OCI-LY1 (cell line): ENCODE measurements around the gene DECR2.

Experiments
- H2AFZ ChIP-seq: fragments of 200-600 bp; sonication (generic), shearing (Covaris generic); 2 replicates; pipeline ENCODE4 v1.6.0; 2014; ENCODE audit warnings: antibody characterized with exemption, mild to moderate bottlenecking, low read length
- H3F3A ChIP-seq: fragments of 200-600 bp; sonication (generic), shearing (Covaris generic); 2 replicates; pipeline ENCODE4 v1.6.0; 2014; ENCODE audit warnings: mild to moderate bottlenecking, antibody characterized with exemption, low read length, moderate library complexity; ENCODE audit not compliant: insufficient read depth
- H3K27ac ChIP-seq: fragments of 200-600 bp; sonication (generic); 2 replicates; pipeline ENCODE4 v1.5.1; 2014; ENCODE audit warnings: low read length, mixed run types, mild to moderate bottlenecking, low read depth; ENCODE audit not compliant: poor library complexity, severe bottlenecking
- H3K27me3 ChIP-seq: fragments of 200-600 bp; sonication (generic); 2 replicates; pipeline ENCODE4 v1.6.0; 2014; ENCODE audit warnings: antibody characterized with exemption, mild to moderate bottlenecking, low read length, moderate library complexity; ENCODE audit not compliant: insufficient read depth
- H3K36me3 ChIP-seq: fragments of 200-600 bp; sonication (generic); 2 replicates; pipeline ENCODE4 v1.6.1; 2014; ENCODE audit warnings: mild to moderate bottlenecking, antibody characterized with exemption, low read length, moderate library complexity, mixed read lengths; ENCODE audit not compliant: insufficient read depth
- H3K4me1 ChIP-seq: fragments of 200-600 bp; sonication (generic); 2 replicates; pipeline ENCODE4 v1.5.1; 2014; ENCODE audit warnings: mild to moderate bottlenecking, low read length, moderate library complexity; ENCODE audit not compliant: insufficient read depth, severe bottlenecking
- H3K4me2 ChIP-seq: fragments of 200-600 bp; sonication (generic), shearing (Covaris generic); 2 replicates; pipeline ENCODE4 v1.6.1; 2014; ENCODE audit warnings: low read length
- H3K4me3 ChIP-seq: fragments of 200-600 bp; sonication (generic); 2 replicates; pipeline ENCODE4 v1.5.1; 2014; ENCODE audit warnings: low read length, low read depth, mild to moderate bottlenecking, mixed read lengths; ENCODE audit not compliant: poor library complexity, severe bottlenecking
- H3K79me2 ChIP-seq: fragments of 200-600 bp; shearing (Covaris generic); 2 replicates; pipeline ENCODE4 v1.6.1; 2016; ENCODE audit warnings: mixed run types, low read length, mixed read lengths; ENCODE audit not compliant: insufficient read depth
- H3K9ac ChIP-seq: fragments of 200-600 bp; sonication (generic), shearing (Covaris generic); 2 replicates; pipeline ENCODE4 v1.6.1; 2014; ENCODE audit warnings: mild to moderate bottlenecking, low read length, mixed read lengths
- H3K9me2 ChIP-seq: fragments of 200-600 bp; sonication (generic), shearing (Covaris generic); 2 replicates; pipeline ENCODE4 v1.6.1; 2014; ENCODE audit warnings: low read depth, mild to moderate bottlenecking, low read length, mixed read lengths
- H3K9me3 ChIP-seq: fragments of 200-600 bp; shearing (Covaris generic); 2 replicates; pipeline ENCODE4 v1.6.1; 2014; ENCODE audit warnings: low read length, mixed read lengths
- H4K20me1 ChIP-seq: fragments of 200-600 bp; sonication (generic), shearing (Covaris generic); 2 replicates; pipeline ENCODE4 v1.6.0; 2016; ENCODE audit warnings: mild to moderate bottlenecking, low read length; ENCODE audit not compliant: insufficient read depth
- EZH2 ChIP-seq: fragments of 200-600 bp; sonication (generic), shearing (Covaris generic); IDR thresholded peaks from 2 replicates; pipeline ENCODE4 v1.8.0; 2017; ENCODE audit warnings: borderline replicate concordance, mixed run types, mild to moderate bottlenecking, antibody characterized with exemption, low read length, moderate library complexity, mixed read lengths
- TF ChIP-seq, protein P1 (sequence below): fragments of 200-600 bp; sonication (generic), shearing (Covaris generic); IDR thresholded peaks from 2 replicates; pipeline ENCODE4 v1.5.1; 2017; ENCODE audit warnings: mild to moderate bottlenecking, antibody characterized with exemption, low read length, moderate library complexity, mixed read lengths

Gene DECR2

DNA sequence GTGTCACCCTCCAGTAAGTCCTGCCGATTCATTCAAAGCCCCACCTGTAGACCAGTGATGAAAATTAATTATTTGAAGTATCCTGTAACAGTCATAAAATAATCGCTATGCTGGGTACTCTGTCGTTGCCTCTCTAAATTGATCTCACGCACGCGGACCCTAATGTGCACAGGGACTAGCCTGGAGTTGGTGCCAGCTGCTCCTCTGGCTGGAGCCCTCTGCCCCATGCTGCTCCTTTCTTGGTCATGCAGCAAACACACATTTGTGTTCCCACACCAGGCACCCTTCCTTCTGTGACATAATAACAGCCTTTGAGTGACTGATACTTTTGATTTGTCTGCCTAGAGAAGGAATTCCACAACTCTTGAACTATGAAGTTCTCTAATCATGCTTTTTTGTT lies 39.8 kb downstream of the DECR2 start:
- no peak overlapping the region for H3K9ac ChIP-seq
- H3K9me3 ChIP-seq, result no peaks in the 10 kb centered on the region
- H2AFZ ChIP-seq, result no peak overlapping the region
- no peaks in the 10 kb centered on the region for H3F3A ChIP-seq
- no peaks in the 10 kb centered on the region for H3K36me3 ChIP-seq
- no peaks in the 10 kb centered on the region for H4K20me1 ChIP-seq
- no peaks in the 10 kb centered on the region for H3K4me1 ChIP-seq
- H3K4me2 ChIP-seq, result no peak overlapping the region
- H3K27ac ChIP-seq, result no peak overlapping the region
- no peaks in the 10 kb centered on the region for H3K79me2 ChIP-seq
- H3K9me2 ChIP-seq, result no peaks in the 10 kb centered on the region
- H3K4me3 ChIP-seq, result no peak overlapping the region
- TF ChIP-seq EZH2, result no peak
- TF ChIP-seq, protein P1, sequence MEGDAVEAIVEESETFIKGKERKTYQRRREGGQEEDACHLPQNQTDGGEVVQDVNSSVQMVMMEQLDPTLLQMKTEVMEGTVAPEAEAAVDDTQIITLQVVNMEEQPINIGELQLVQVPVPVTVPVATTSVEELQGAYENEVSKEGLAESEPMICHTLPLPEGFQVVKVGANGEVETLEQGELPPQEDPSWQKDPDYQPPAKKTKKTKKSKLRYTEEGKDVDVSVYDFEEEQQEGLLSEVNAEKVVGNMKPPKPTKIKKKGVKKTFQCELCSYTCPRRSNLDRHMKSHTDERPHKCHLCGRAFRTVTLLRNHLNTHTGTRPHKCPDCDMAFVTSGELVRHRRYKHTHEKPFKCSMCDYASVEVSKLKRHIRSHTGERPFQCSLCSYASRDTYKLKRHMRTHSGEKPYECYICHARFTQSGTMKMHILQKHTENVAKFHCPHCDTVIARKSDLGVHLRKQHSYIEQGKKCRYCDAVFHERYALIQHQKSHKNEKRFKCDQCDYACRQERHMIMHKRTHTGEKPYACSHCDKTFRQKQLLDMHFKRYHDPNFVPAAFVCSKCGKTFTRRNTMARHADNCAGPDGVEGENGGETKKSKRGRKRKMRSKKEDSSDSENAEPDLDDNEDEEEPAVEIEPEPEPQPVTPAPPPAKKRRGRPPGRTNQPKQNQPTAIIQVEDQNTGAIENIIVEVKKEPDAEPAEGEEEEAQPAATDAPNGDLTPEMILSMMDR, result no peak
- H3K27me3 ChIP-seq, result no peaks in the 10 kb centered on the region

DNA sequence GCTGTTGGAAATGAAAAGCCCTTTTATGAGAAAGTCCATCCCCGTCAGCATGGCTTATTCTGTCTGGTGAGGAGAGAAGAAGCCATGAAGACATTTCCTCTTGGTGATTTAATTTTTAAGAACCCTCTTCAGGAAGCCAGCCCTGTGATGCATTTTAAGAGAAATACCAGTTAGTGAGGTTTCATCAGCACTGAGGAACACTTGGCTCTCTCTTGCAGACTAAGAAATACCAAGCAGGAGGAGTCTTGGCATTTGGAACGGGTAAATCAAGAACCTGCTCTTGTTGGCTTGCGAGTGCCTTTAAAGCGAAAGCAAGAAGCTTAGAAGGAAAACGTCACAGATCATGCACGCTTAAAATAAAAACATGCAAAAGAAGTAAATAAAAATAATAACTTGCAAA lies 41.3 kb downstream of the DECR2 start:
- Histone ChIP-seq H3K4me3 (no peak overlapping the region), H3K9me3 (no peaks in the 10 kb centered on the region), H3K9ac (no peak overlapping the region), H2AFZ (no peak overlapping the region), H3K4me2 (no peak overlapping the region), H3K4me1 (no peaks in the 10 kb centered on the region), H3K27me3 (no peaks in the 10 kb centered on the region), H3K79me2 (no peaks in the 10 kb centered on the region), H4K20me1 (no peaks in the 10 kb centered on the region), H3K27ac (no peak overlapping the region), H3F3A (no peaks in the 10 kb centered on the region), H3K9me2 (no peaks in the 10 kb centered on the region), H3K36me3 (no peaks in the 10 kb centered on the region)
- no peak for TF ChIP-seq EZH2
- TF ChIP-seq, protein P1, result no peak

DNA sequence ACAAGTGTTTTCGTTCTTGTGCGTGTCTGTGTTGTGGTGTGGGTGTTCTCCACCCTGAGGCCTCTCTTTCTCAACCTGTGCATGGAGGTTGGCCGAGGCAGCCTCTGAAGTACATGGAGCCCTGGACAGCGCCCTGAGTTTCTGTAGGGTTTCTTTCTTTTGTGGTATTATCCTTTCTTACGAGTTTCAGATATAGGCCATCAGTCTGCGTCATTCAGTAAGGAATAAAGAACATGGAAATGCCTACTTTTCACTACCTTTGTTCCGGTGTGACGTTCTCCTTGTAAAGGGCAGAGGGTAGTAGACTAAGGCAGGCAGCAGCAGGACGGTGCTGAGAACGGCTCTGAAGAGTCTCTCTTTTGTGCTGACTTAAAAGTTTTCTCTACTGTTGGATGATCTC lies 42.3 kb downstream of the DECR2 start:
- no peak overlapping the region for H2AFZ ChIP-seq
- no peaks in the 10 kb centered on the region for H3K36me3 ChIP-seq
- no peaks in the 10 kb centered on the region for H3K27me3 ChIP-seq
- H3F3A ChIP-seq, result no peaks in the 10 kb centered on the region
- H3K27ac ChIP-seq, result no peak overlapping the region
- H3K4me2 ChIP-seq, result no peak overlapping the region
- H3K79me2 ChIP-seq, result no peaks in the 10 kb centered on the region
- no peaks in the 10 kb centered on the region for H4K20me1 ChIP-seq
- no peaks in the 10 kb centered on the region for H3K4me1 ChIP-seq
- H3K9me3 ChIP-seq, result no peaks in the 10 kb centered on the region
- H3K4me3 ChIP-seq, result no peak overlapping the region
- no peaks in the 10 kb centered on the region for H3K9me2 ChIP-seq
- H3K9ac ChIP-seq, result no peak overlapping the region
- TF ChIP-seq, protein P1, result no peak
